Neutrophil (primary cell): ENCODE results near the gene CISD3.

ENCODE experiments used
- H3K27ac ChIP-seq: fragments of 200-600 bp; sonication (generic); 2 replicates; pipeline ENCODE4 v1.5.1; 2016; ENCODE audit warnings: mild to moderate bottlenecking, moderate library complexity
- H3K27me3 ChIP-seq: fragments of 200-600 bp; sonication (generic); 2 replicates; pipeline ENCODE4 v1.6.0; 2016; ENCODE audit warnings: mild to moderate bottlenecking
- H3K36me3 ChIP-seq: fragments of 200-600 bp; sonication (generic); 2 replicates; pipeline ENCODE4 v1.5.1; 2017
- H3K4me1 ChIP-seq, 2 experiments: fragments of 200-600 bp in 1 of 2; sonication (generic) in 1 of 2; 1 replicate in 1 of 2; 2 replicates in 1 of 2; pipeline versions ENCODE4 v1.5.1 to v1.6.1; 2013 to 2016; ENCODE audit warnings: low read depth in 1 of 2, low read length in 1 of 2, mild to moderate bottlenecking in 1 of 2, moderate library complexity in 1 of 2; ENCODE audit not compliant: control insufficient read depth in 1 of 2, insufficient read depth in 1 of 2
- H3K4me3 ChIP-seq, 2 experiments: fragments of 200-600 bp in 1 of 2; sonication (generic) in 1 of 2; 1 replicate in 1 of 2; 2 replicates in 1 of 2; pipeline ENCODE4 v1.5.1; 2013 to 2016; ENCODE audit warnings: low read depth in 1 of 2, low read length in 1 of 2, mild to moderate bottlenecking in 1 of 2, moderate library complexity in 1 of 2
- H3K9me3 ChIP-seq: fragments of 200-600 bp; sonication (generic); 2 replicates; pipeline ENCODE4 v1.5.1; 2016
- TF ChIP-seq, protein P1 (sequence below): fragments of 200-600 bp; sonication (generic); IDR thresholded peaks from 2 replicates; pipeline ENCODE4 v1.5.1; 2016; ENCODE audit warnings: antibody characterized with exemption

CISD3 gene

GRCh38 chr17:38746004-38746848 lies 16.1 kb downstream of the CISD3 start:
- Histone ChIP-seq H3K36me3 (no peaks in the 10 kb centered on the region), H3K9me3 (no peaks in the 10 kb centered on the region), H3K4me1 (peaks cover 35 to 43% of the 10 kb centered on the region in 2 experiments), H3K27me3 (peaks cover 97% of the 10 kb centered on the region), H3K27ac (no peak overlapping the region), H3K4me3 (no peak overlapping the region)
- TF ChIP-seq, protein P1, sequence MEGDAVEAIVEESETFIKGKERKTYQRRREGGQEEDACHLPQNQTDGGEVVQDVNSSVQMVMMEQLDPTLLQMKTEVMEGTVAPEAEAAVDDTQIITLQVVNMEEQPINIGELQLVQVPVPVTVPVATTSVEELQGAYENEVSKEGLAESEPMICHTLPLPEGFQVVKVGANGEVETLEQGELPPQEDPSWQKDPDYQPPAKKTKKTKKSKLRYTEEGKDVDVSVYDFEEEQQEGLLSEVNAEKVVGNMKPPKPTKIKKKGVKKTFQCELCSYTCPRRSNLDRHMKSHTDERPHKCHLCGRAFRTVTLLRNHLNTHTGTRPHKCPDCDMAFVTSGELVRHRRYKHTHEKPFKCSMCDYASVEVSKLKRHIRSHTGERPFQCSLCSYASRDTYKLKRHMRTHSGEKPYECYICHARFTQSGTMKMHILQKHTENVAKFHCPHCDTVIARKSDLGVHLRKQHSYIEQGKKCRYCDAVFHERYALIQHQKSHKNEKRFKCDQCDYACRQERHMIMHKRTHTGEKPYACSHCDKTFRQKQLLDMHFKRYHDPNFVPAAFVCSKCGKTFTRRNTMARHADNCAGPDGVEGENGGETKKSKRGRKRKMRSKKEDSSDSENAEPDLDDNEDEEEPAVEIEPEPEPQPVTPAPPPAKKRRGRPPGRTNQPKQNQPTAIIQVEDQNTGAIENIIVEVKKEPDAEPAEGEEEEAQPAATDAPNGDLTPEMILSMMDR = no peak

- Histone ChIP-seq H3K27ac (no peak overlapping the region), H3K4me3 (peak overlapping the region in 1 of 2 experiments; percentile 28), H3K27me3 (peaks cover 98% of the 10 kb centered on the region), H3K36me3 (no peaks in the 10 kb centered on the region), H3K4me1 (peaks cover 42 to 50% of the 10 kb centered on the region in 2 experiments), H3K9me3 (no peaks in the 10 kb centered on the region)
- TF ChIP-seq, protein P1 = no peak
Measured at GRCh38 chr17:38746849-38747462, 16.8 kb downstream of the CISD3 start.

DNA sequence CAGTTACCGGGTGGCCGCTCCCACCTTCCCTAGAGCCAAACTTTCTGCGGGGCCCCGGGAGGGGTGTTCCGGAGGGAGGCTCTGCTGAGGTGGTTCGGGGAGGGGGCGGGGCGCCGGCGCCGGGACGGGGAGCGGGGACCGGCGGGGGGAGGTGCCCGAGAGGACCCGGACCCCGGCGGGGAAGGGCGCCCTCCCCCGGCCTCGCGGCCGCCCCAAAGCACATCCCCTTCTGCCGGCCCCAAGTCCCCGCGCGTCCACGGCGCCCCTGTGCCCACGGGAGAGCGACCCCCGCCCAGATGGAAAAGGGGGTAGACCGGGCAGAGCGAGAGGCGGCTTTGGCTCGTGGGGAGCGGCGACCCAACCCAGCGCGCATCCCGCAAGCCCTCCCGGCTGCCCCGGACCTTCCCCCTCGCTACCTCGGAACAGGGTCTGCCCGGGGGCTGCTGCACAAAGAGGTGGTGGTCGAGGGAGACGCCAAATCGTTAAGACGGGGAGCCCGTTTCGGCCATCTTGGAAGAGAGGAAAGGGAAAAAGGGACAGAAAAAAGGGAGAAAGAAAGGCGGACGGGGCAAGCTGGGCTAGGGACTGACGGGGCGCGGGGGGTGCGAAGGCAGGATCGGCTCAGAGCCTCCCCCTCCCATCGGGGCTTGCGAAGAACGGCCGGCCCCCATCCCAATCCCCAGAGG lies 17.5 kb downstream of the CISD3 start:
- Histone ChIP-seq H3K4me3 (peak overlapping the region in 1 of 2 experiments; percentile 28), H3K4me1 (peaks cover 46 to 56% of the 10 kb centered on the region in 2 experiments), H3K27me3 (peaks cover 92% of the 10 kb centered on the region), H3K36me3 (no peaks in the 10 kb centered on the region), H3K27ac (no peak overlapping the region), H3K9me3 (no peaks in the 10 kb centered on the region)
- TF ChIP-seq, protein P1 = no peak

GRCh38 chr17:38748149-38748891 lies 18.2 kb downstream of the CISD3 start, which contains the start of gene PCGF2:
PCGF2 (minus strand) TSS chr17:38748336; CDS start chr17:38740402, 7,934 bp downstream.
- peaks cover 50 to 61% of the 10 kb centered on the region in 2 experiments for H3K4me1 ChIP-seq

More at GRCh38 chr17:38748149-38748891, 18.2 kb downstream of the CISD3 start, which contains the start of gene PCGF2:
- H3K27ac ChIP-seq = no peak within 1 kb of the TSS
- no peaks in the 10 kb centered on the region for H3K9me3 ChIP-seq
- H3K4me3 ChIP-seq = peak within 1 kb of the TSS; percentile 41 to 64
- TF ChIP-seq, protein P1 = no peak
- H3K27me3 ChIP-seq = peaks cover 86% of the 10 kb centered on the region
- peaks cover 1% of the 10 kb centered on the region for H3K36me3 ChIP-seq
